Effector memory CD4-positive, alpha-beta T cell (primary cell): Measurements from ENCODE around the gene PARD6A.
A peak's percentile ranks its signal among the peaks of the same experiment; 100 is the strongest.

Experiments used
- DNase-seq, 3 donors: peaks; one replicate each; pipeline ENCODE4 v3.0.0-alpha.2; 2020
- H3K27ac ChIP-seq: 2 replicates; pipeline ENCODE4 v1.7.0; 2013; ENCODE audit warnings: mild to moderate bottlenecking, low read length, moderate library complexity; ENCODE audit not compliant: insufficient read depth, poor library complexity, severe bottlenecking
- H3K27me3 ChIP-seq: replicated peaks from 2 replicates; pipeline ENCODE4 v1.7.0; 2013; ENCODE audit warnings: mild to moderate bottlenecking, low read length; ENCODE audit not compliant: insufficient read depth, control insufficient read depth, poor library complexity, severe bottlenecking
- H3K36me3 ChIP-seq: 2 replicates; pipeline ENCODE4 v1.7.0; 2013; ENCODE audit warnings: mild to moderate bottlenecking, low read length, moderate library complexity; ENCODE audit not compliant: control insufficient read depth, insufficient read depth
- H3K4me1 ChIP-seq: 2 replicates; pipeline ENCODE4 v1.7.0; 2013; ENCODE audit warnings: low read length, mild to moderate bottlenecking; ENCODE audit not compliant: control insufficient read depth, insufficient read depth, poor library complexity, severe bottlenecking
- H3K4me3 ChIP-seq: 2 replicates; pipeline ENCODE4 v1.7.0; 2013; ENCODE audit warnings: low read length, low read depth, mild to moderate bottlenecking; ENCODE audit not compliant: insufficient read depth, poor library complexity, severe bottlenecking
- H3K9me3 ChIP-seq: 2 replicates; pipeline ENCODE4 v1.7.0; 2013; ENCODE audit warnings: mild to moderate bottlenecking, low read length, moderate library complexity; ENCODE audit not compliant: control insufficient read depth

PARD6A gene

DNA sequence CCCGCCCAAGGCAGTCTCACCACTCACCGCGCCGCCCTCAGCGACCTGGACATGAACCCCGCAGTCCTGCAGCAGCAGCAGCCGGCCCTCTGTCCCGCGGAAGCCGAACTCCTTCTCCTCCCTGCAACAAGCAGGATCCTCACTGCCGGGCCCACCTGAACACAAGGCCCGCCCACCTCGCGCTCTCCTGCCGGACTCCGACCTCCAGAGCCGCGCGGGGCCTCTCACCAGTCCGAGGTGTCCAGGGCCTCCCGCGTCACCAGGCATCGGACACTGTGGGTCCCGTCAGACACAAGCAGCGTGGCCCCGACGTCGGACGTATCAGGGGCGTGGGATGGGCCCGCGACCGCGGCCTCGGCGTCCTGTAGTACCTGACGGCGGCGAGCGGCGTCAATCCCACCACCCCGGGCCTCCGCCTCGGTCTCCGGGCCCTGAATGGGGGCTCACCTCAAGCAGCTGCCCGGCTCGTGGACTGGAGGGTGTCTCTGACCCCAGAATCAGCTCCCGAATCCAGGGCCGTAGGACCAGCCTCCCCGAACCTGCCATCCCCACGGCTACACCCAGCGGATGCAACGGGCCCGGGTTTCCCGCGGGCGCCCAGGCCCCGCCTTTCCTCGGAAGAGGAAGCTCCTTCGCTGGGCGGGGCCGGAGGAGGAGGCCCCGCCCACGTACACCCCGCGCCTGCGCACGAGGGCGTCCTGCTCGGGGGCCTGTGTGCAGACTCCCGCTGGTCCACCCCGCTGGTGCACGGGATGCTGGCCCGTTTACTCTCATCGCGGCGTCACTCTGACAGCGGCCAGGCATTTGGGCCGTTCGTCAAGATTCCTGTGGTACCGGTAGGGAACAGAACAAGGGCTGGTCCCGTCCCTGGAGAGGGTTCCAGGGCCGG is 841 bp upstream of the PARD6A start, which contains the start of gene ACD:
Gene ACD (minus strand): TSS at position 586 of the 889 bp plus-strand sequence. CDS start 40 bp downstream, at position 546.
- Histone ChIP-seq H3K36me3 (peaks cover 31% of the 10 kb centered on the region), H3K9me3 (no peaks in the 10 kb centered on the region), H3K4me3 (peak within 1 kb of the TSS; percentile 88), H3K27me3 (no peaks in the 10 kb centered on the region), H3K4me1 (peaks cover 28% of the 10 kb centered on the region), H3K27ac (peak within 1 kb of the TSS; percentile 93)
- peak; percentile 84 to 90 (median 87) for DNase-seq

DNA sequence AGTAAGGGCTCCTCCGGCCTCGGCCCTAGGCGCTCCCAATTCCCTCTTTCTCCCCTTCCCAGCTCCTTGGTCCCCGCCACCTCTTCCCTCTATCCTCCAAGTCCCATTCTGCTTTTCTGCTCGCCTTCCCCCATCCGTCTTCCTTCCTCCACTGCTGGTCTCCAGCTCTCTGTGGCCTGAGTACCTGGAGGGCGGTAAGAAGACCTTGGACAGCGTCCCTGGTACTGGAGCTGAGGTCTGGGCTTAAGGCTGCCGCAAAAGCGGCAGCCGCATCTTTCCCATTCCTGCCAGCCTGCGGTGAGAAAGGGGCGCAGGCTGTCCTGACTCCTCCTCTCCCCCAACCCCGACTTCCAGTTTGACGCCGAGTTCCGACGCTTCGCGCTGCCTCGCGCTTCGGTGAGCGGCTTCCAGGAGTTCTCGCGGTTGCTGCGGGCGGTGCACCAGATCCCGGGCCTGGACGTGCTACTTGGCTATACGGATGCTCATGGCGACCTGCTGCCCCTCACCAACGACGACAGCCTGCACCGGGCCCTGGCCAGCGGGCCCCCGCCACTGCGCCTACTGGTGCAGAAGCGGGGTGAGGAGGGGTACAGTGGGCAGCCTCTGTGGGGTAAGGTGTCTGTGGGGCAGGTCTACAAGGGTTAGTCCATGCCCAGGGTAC is 471 bp downstream of the PARD6A start:
- peak overlapping the region; percentile 51 for H3K4me3 ChIP-seq
- DNase-seq: no peak
- peak overlapping the region; percentile 93 for H3K27ac ChIP-seq
- H3K36me3 ChIP-seq: peaks cover 18% of the 10 kb centered on the region
- H3K27me3 ChIP-seq: no peaks in the 10 kb centered on the region
- peaks cover 35% of the 10 kb centered on the region for H3K4me1 ChIP-seq
- H3K9me3 ChIP-seq: no peaks in the 10 kb centered on the region

DNA sequence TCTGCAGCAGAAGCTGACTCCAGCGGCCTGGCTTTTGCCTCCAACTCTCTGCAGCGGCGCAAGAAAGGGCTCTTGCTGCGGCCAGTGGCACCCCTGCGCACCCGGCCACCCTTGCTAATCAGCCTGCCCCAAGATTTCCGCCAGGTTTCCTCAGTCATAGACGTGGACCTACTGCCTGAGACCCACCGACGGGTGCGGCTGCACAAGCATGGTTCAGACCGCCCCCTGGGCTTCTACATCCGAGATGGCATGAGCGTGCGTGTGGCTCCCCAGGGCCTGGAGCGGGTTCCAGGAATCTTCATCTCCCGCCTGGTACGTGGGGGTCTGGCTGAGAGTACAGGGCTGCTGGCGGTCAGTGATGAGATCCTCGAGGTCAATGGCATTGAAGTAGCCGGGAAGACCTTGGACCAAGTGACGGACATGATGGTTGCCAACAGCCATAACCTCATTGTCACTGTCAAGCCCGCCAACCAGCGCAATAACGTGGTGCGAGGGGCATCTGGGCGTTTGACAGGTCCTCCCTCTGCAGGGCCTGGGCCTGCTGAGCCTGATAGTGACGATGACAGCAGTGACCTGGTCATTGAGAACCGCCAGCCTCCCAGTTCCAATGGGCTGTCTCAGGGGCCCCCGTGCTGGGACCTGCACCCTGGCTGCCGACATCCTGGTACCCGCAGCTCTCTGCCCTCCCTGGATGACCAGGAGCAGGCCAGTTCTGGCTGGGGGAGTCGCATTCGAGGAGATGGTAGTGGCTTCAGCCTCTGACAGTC is 1.3 kb downstream of the PARD6A start:
- no peaks in the 10 kb centered on the region for H3K9me3 ChIP-seq
- peaks cover 38% of the 10 kb centered on the region for H3K4me1 ChIP-seq
- H3K36me3 ChIP-seq: peaks cover 12% of the 10 kb centered on the region
- no peaks in the 10 kb centered on the region for H3K27me3 ChIP-seq
- DNase-seq: no peak
- no peak overlapping the region for H3K27ac ChIP-seq
- H3K4me3 ChIP-seq: no peak overlapping the region

DNA sequence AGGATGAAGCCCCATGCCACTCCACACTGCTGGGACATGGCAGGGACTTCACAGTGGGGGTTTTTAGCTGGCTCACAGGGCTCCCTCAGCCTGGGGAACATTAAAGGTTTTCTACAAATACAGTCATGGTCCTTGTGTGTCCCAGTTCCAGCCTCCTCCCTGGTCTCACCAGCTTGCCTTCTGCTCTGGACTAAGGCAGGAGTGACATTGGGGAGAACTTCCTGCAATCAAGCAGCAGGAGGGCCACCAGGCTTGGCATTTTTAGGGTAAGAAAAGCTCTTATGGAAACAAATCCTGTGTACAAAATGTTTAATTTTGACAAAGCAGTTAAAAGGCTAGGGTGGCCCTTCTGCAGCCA is 1.9 kb downstream of the PARD6A start:
- peaks cover 9% of the 10 kb centered on the region for H3K36me3 ChIP-seq
- no peak overlapping the region for H3K27ac ChIP-seq
- H3K27me3 ChIP-seq: no peaks in the 10 kb centered on the region
- H3K9me3 ChIP-seq: no peaks in the 10 kb centered on the region
- H3K4me3 ChIP-seq: no peak overlapping the region
- H3K4me1 ChIP-seq: peaks cover 44% of the 10 kb centered on the region
- DNase-seq: no peak

DNA sequence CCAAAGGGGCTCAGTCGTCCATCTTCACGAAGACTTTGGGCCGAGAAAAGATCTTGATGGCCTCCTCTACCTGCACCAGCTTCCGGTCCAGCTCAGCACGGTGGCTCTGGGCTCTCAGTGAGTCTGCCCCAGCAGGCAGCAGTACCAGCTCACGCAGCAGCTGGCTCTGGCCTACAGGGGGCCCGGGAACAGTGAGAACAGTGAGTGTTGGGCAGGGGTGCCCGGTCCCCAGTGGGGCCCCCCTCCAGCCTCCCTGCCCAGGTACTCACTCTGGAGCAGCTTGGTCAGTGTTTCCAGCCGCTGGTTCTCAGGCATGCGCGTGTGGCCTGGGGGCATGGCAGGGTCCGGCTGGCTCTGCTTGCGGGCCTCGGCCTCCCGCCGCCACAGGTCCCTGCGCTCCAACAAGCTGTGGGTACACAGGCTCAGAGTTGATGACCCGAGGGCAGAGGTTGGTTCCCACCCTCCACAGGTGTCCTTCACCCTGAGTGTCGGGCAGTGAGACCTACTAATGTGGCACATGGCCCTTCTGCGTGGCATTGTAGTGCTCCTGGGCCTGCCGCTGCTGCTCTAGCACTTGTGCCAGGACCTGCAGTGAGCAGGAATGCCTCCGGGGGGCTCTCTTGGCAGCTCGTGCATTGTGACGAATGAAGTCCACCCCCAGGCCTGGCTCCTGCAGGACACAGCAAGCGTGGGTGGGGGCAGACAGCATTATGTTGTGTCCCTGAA is 2.6 kb downstream of the PARD6A start:
- no peaks in the 10 kb centered on the region for H3K9me3 ChIP-seq
- no peak for DNase-seq
- H3K27ac ChIP-seq: no peak overlapping the region
- H3K4me3 ChIP-seq: no peak overlapping the region
- H3K27me3 ChIP-seq: no peaks in the 10 kb centered on the region
- peaks cover 3% of the 10 kb centered on the region for H3K36me3 ChIP-seq
- peaks cover 46% of the 10 kb centered on the region for H3K4me1 ChIP-seq

DNA sequence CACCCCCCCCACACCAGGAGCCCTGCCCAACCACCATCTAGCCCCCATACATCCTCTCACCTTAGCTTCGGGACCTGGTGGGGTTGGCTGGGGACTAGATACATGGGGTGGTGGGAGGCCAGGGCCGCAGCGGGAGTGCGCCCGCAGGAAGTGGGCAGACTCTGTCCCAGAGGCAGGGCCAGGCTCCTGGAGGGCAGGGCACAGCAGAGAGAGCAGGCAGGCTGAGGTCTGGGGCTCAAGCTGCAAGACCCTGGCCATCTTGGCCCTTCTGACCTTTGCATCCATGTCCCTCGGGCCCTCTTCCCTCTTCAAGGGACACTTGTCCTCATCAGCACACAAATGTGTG is 3.1 kb downstream of the PARD6A start:
- no peaks in the 10 kb centered on the region for H3K36me3 ChIP-seq
- no peaks in the 10 kb centered on the region for H3K27me3 ChIP-seq
- no peak for DNase-seq
- H3K27ac ChIP-seq: no peak overlapping the region
- no peaks in the 10 kb centered on the region for H3K9me3 ChIP-seq
- H3K4me1 ChIP-seq: peaks cover 42% of the 10 kb centered on the region
- no peak overlapping the region for H3K4me3 ChIP-seq

DNA sequence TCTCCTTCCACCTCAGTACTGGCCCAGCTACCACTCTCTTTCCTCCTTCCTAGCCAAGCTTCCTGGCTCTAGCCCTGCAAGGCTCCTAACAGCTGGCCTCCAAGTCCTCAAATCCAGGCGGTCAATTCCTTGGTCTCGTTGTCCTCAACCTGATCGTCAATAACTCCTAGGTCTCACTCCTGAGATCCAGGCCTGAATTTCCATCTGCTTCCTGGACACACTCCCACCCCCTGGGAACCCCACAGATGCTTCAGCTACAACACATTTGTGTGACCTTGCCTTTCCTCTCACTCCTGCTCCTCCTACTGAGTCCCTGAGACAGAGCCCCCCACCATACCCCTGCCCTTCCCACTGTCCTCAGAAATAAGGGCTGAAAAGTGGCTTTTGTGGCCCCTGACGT is 3.5 kb downstream of the PARD6A start:
- H3K4me3 ChIP-seq: no peak overlapping the region
- H3K4me1 ChIP-seq: peaks cover 39% of the 10 kb centered on the region
- no peak overlapping the region for H3K27ac ChIP-seq
- H3K9me3 ChIP-seq: no peaks in the 10 kb centered on the region
- no peak for DNase-seq
- H3K36me3 ChIP-seq: no peaks in the 10 kb centered on the region
- H3K27me3 ChIP-seq: no peaks in the 10 kb centered on the region

DNA sequence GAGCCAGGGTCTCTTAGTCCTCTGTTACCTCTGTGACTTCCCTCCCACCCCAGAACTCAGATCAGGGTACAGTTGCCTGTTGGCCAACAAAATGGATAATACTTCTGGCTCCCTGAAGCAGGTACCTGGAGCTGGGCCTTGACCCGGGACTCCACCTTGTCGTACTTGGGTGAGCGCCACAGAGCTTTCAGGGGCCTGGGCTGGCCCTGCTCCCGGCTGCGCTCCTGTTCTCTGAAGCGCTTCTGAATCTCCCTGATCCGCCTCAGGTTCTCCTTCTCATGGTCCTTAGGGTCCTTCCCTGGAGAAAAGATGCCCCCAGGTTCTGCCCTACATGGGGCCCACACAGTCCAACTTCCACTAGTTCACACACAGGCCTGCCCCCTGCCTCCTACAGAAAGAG is 4.1 kb downstream of the PARD6A start:
- H3K4me1 ChIP-seq: peaks cover 34% of the 10 kb centered on the region
- no peak for DNase-seq
- no peaks in the 10 kb centered on the region for H3K27me3 ChIP-seq
- H3K4me3 ChIP-seq: no peak overlapping the region
- no peak overlapping the region for H3K27ac ChIP-seq
- no peaks in the 10 kb centered on the region for H3K36me3 ChIP-seq
- no peaks in the 10 kb centered on the region for H3K9me3 ChIP-seq

DNA sequence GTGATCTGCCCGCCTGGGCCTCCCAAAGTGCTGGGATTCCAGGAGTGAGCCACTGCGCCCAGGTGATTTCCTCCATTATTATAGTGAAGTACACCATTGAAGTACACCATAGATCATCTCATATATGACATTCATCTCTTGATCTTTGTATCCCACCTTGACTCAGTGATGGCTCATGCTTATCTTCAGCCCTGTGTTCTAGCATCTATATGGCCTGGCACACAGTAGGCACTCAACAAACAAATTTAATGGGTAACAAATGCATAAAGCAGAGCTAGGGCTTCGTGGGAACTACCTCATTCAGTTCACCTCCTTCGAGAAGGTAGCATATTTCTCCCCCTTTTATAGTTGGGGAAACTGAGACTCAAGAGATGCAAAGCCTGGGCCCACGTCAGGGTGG is 4.8 kb downstream of the PARD6A start:
- DNase-seq: no peak
- peaks cover 30% of the 10 kb centered on the region for H3K4me1 ChIP-seq
- H3K9me3 ChIP-seq: no peaks in the 10 kb centered on the region
- no peak overlapping the region for H3K27ac ChIP-seq
- no peaks in the 10 kb centered on the region for H3K36me3 ChIP-seq
- H3K4me3 ChIP-seq: peak overlapping the region; percentile 92
- H3K27me3 ChIP-seq: no peaks in the 10 kb centered on the region
